Liver (tissue), 3 donors: ENCODE data around the gene ATP2C2.

Experiments used
- CTCF ChIP-seq: fragments of 150-350 bp; IDR thresholded peaks from 2 replicates; pipeline ENCODE4 v1.5.1; 2017; ENCODE audit warnings: improper control_type of control experiment, low read depth, low read length; ENCODE audit not compliant: missing input control
- HNF4A ChIP-seq, 2 donors: conservative IDR thresholded peaks; 2 replicates each; pipeline ENCODE4 v1.6.1; 2016; ENCODE audit warnings: antibody characterized with exemption in 2 of 2, mild to moderate bottlenecking in 2 of 2
- SP1 ChIP-seq: IDR thresholded peaks from 2 replicates; pipeline ENCODE4 v1.6.1; 2018; ENCODE audit warnings: antibody characterized with exemption, mild to moderate bottlenecking
- TAF1 ChIP-seq: conservative IDR thresholded peaks from 2 replicates; pipeline ENCODE4 v1.6.1; 2016; ENCODE audit warnings: antibody characterized with exemption, mild to moderate bottlenecking
- ZBTB33 ChIP-seq: IDR thresholded peaks from 2 replicates; pipeline ENCODE4 v1.6.1; 2016; ENCODE audit warnings: antibody characterized with exemption
- donor health status: healthy.
- donor health status: healthy.

DNA sequence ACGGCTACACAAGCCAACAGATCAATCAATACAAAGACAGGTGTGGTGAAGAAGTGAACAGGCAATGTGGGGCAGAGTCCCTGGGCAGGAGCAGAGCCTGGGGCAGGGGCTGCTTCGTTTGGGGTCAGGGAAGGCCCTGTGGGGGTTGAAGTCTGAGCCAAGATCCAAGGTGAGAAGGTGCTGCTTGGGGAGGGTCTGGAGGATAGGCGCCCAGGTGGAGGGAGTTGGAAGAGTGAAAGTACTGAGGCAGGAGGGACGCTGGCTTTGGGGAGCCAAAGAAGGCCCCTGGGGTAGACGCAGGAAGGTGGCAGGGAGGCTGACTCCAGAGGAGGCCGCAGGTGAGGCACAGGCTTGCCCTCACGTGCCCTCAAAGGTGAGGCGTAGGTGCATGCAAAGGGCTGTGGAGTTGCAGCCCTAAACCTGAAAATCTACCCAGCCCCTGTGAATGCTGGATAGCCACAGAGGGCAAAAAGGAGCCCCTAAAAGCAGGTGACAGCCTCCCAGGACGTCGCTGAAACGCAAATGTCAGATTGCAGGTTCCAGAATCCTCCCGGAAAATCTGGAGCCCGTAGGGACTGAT is 40.3 kb upstream of the ATP2C2 start:
- TF ChIP-seq CTCF (no peak), SP1 (no peak), HNF4A (conservative IDR thresholded peaks at IDR 0.05) (no peak), ZBTB33 (no peak), TAF1 (no peak)
